HUES48 (cell line): ENCODE measurements around the gene MAIP1.

Experiments used
- H3K27ac ChIP-seq: one replicate; pipeline ENCODE4 v1.7.0; 2013; ENCODE audit warnings: low read depth, low read length, inconsistent platforms
- H3K27me3 ChIP-seq: 2 replicates; pipeline ENCODE4 v1.6.1; 2013; ENCODE audit warnings: mild to moderate bottlenecking, low read length; ENCODE audit not compliant: control insufficient read depth, insufficient read depth
- H3K36me3 ChIP-seq: 2 replicates; pipeline ENCODE4 v1.6.1; 2013; ENCODE audit warnings: low read length; ENCODE audit not compliant: control insufficient read depth, insufficient read depth
- H3K4me1 ChIP-seq: 2 replicates; pipeline ENCODE4 v1.6.1; 2013; ENCODE audit warnings: mild to moderate bottlenecking, low read length; ENCODE audit not compliant: control insufficient read depth, insufficient read depth
- H3K4me3 ChIP-seq: 2 replicates; pipeline ENCODE4 v1.5.1; 2013; ENCODE audit warnings: mild to moderate bottlenecking, low read depth, low read length
- H3K9ac ChIP-seq: 2 replicates; pipeline ENCODE4 v1.6.1; 2013; ENCODE audit warnings: mild to moderate bottlenecking, low read depth, low read length, moderate library complexity
- H3K9me3 ChIP-seq: 2 replicates; pipeline ENCODE4 v1.6.1; 2013; ENCODE audit warnings: low read length; ENCODE audit not compliant: control insufficient read depth, insufficient read depth

Gene MAIP1

GRCh38 chr2:199923924-199924323, 31.5 kb upstream of the MAIP1 start:
- Histone ChIP-seq H3K4me3 (no peak overlapping the region), H3K36me3 (peaks cover 56% of the 10 kb centered on the region), H3K27me3 (no peaks in the 10 kb centered on the region), H3K9ac (no peak overlapping the region), H3K27ac (no peak overlapping the region), H3K4me1 (peaks cover 29% of the 10 kb centered on the region), H3K9me3 (no peaks in the 10 kb centered on the region)

- no peaks in the 10 kb centered on the region for H3K27me3 ChIP-seq
- no peak overlapping the region for H3K27ac ChIP-seq
- H3K4me1 ChIP-seq: peaks cover 31% of the 10 kb centered on the region
- no peak overlapping the region for H3K9ac ChIP-seq
- H3K36me3 ChIP-seq: peaks cover 56% of the 10 kb centered on the region
- H3K9me3 ChIP-seq: no peaks in the 10 kb centered on the region
- no peak overlapping the region for H3K4me3 ChIP-seq
Measured at GRCh38 chr2:199926806-199927205, 28.6 kb upstream of the MAIP1 start.

- no peak overlapping the region for H3K4me3 ChIP-seq
- H3K9me3 ChIP-seq: no peaks in the 10 kb centered on the region
- H3K9ac ChIP-seq: no peak overlapping the region
- H3K4me1 ChIP-seq: peaks cover 31% of the 10 kb centered on the region
- peak overlapping the region; percentile 77 for H3K27ac ChIP-seq
- no peaks in the 10 kb centered on the region for H3K27me3 ChIP-seq
- peaks cover 65% of the 10 kb centered on the region for H3K36me3 ChIP-seq
Measured at GRCh38 chr2:199928226-199928625, 27.2 kb upstream of the MAIP1 start.

- Histone ChIP-seq H3K27me3 (no peaks in the 10 kb centered on the region), H3K36me3 (peaks cover 67% of the 10 kb centered on the region), H3K27ac (peak overlapping the region; percentile 77), H3K4me3 (no peak overlapping the region), H3K4me1 (peaks cover 31% of the 10 kb centered on the region), H3K9ac (no peak overlapping the region), H3K9me3 (no peaks in the 10 kb centered on the region)
Measured at GRCh38 chr2:199928626-199929025, 26.8 kb upstream of the MAIP1 start.

GRCh38 chr2:199929262-199929661, 26.1 kb upstream of the MAIP1 start:
- no peaks in the 10 kb centered on the region for H3K9me3 ChIP-seq
- no peak overlapping the region for H3K4me3 ChIP-seq
- H3K27me3 ChIP-seq: no peaks in the 10 kb centered on the region
- H3K4me1 ChIP-seq: peaks cover 31% of the 10 kb centered on the region
- no peak overlapping the region for H3K27ac ChIP-seq
- H3K9ac ChIP-seq: no peak overlapping the region
- H3K36me3 ChIP-seq: peaks cover 66% of the 10 kb centered on the region

GRCh38 chr2:199932312-199932855, 23.0 kb upstream of the MAIP1 start:
- no peak overlapping the region for H3K27ac ChIP-seq
- peaks cover 20% of the 10 kb centered on the region for H3K4me1 ChIP-seq
- no peaks in the 10 kb centered on the region for H3K9me3 ChIP-seq
- no peaks in the 10 kb centered on the region for H3K27me3 ChIP-seq
- H3K9ac ChIP-seq: no peak overlapping the region
- H3K36me3 ChIP-seq: peaks cover 72% of the 10 kb centered on the region
- no peak overlapping the region for H3K4me3 ChIP-seq

GRCh38 chr2:199933466-199933865, 21.9 kb upstream of the MAIP1 start:
- no peaks in the 10 kb centered on the region for H3K27me3 ChIP-seq
- H3K9ac ChIP-seq: no peak overlapping the region
- peaks cover 80% of the 10 kb centered on the region for H3K36me3 ChIP-seq
- peaks cover 9% of the 10 kb centered on the region for H3K4me1 ChIP-seq
- no peak overlapping the region for H3K4me3 ChIP-seq
- no peaks in the 10 kb centered on the region for H3K9me3 ChIP-seq
- no peak overlapping the region for H3K27ac ChIP-seq

- peaks cover 90% of the 10 kb centered on the region for H3K36me3 ChIP-seq
Measured at GRCh38 chr2:199936554-199936953, 18.8 kb upstream of the MAIP1 start.

GRCh38 chr2:199940373-199940772, 15.0 kb upstream of the MAIP1 start:
- no peak overlapping the region for H3K9ac ChIP-seq
- H3K4me3 ChIP-seq: no peak overlapping the region
- H3K27ac ChIP-seq: no peak overlapping the region
- H3K36me3 ChIP-seq: peaks cover 81% of the 10 kb centered on the region
- H3K9me3 ChIP-seq: no peaks in the 10 kb centered on the region
- H3K4me1 ChIP-seq: no peaks in the 10 kb centered on the region
- no peaks in the 10 kb centered on the region for H3K27me3 ChIP-seq

More at GRCh38 chr2:199936554-199936953, 18.8 kb upstream of the MAIP1 start:
- Histone ChIP-seq H3K9ac (no peak overlapping the region), H3K4me1 (no peaks in the 10 kb centered on the region), H3K27ac (no peak overlapping the region), H3K4me3 (no peak overlapping the region), H3K9me3 (no peaks in the 10 kb centered on the region), H3K27me3 (no peaks in the 10 kb centered on the region)

- peaks cover 83% of the 10 kb centered on the region for H3K36me3 ChIP-seq
- H3K27me3 ChIP-seq: no peaks in the 10 kb centered on the region
- no peaks in the 10 kb centered on the region for H3K9me3 ChIP-seq
- no peak overlapping the region for H3K9ac ChIP-seq
- H3K27ac ChIP-seq: no peak overlapping the region
- H3K4me1 ChIP-seq: no peaks in the 10 kb centered on the region
- no peak overlapping the region for H3K4me3 ChIP-seq
Measured at GRCh38 chr2:199943373-199943772, 12.0 kb upstream of the MAIP1 start.

- H3K27ac ChIP-seq: no peak overlapping the region
- no peaks in the 10 kb centered on the region for H3K27me3 ChIP-seq
- peaks cover 84% of the 10 kb centered on the region for H3K36me3 ChIP-seq
- H3K9ac ChIP-seq: no peak overlapping the region
- no peak overlapping the region for H3K4me3 ChIP-seq
- H3K4me1 ChIP-seq: no peaks in the 10 kb centered on the region
- no peaks in the 10 kb centered on the region for H3K9me3 ChIP-seq
Measured at GRCh38 chr2:199946196-199946595, 9.2 kb upstream of the MAIP1 start.

GRCh38 chr2:199946836-199947235, 8.5 kb upstream of the MAIP1 start:
- H3K4me1 ChIP-seq: no peaks in the 10 kb centered on the region
- H3K9ac ChIP-seq: no peak overlapping the region
- H3K36me3 ChIP-seq: peaks cover 86% of the 10 kb centered on the region
- no peak overlapping the region for H3K4me3 ChIP-seq
- H3K9me3 ChIP-seq: no peaks in the 10 kb centered on the region
- H3K27ac ChIP-seq: no peak overlapping the region
- H3K27me3 ChIP-seq: no peaks in the 10 kb centered on the region
